Thyroid gland (tissue), 4 donors: ENCODE measurements around the gene TFR2. TPM values are rescaled to one million over a fixed set of nuclear protein-coding genes. Genes with fewer than 3 reads are reported as not detected.

Experiments
- DNase-seq, 2 donors: peaks; one replicate each; pipeline ENCODE4 v3.0.0-alpha.2; 2019
- H3K27ac ChIP-seq, 3 donors: fragments of 200-600 bp; sonication (generic); 1 replicate in 2 of 3; 2 replicates in 1 of 3; pipeline ENCODE4 v1.5.1; 2016 to 2019; ENCODE audit warnings: mild to moderate bottlenecking in 1 of 3, moderate library complexity in 1 of 3
- H3K27me3 ChIP-seq: fragments of 200-600 bp; sonication (generic); one replicate; pipeline ENCODE4 v1.5.1; 2019
- H3K36me3 ChIP-seq, 2 donors: fragments of 200-600 bp; sonication (generic); one replicate each; pipeline ENCODE4 v1.5.1; 2016 to 2019
- H3K4me1 ChIP-seq, 2 donors: fragments of 200-600 bp; sonication (generic); one replicate each; pipeline ENCODE4 v1.5.1; 2017 to 2019
- H3K4me3 ChIP-seq, 3 donors: fragments of 200-600 bp; sonication (generic); replicated peaks in 1 of 3; 1 replicate in 2 of 3; 2 replicates in 1 of 3; pipeline ENCODE4 v1.5.1; 2016; ENCODE audit warnings: mild to moderate bottlenecking in 1 of 3
- H3K9me3 ChIP-seq: fragments of 200-600 bp; sonication (generic); one replicate; pipeline ENCODE4 v1.5.1; 2017
- POLR2A ChIP-seq, 2 donors: fragments of 450-650 bp; IDR thresholded peaks; one replicate each; pipeline ENCODE4 v1.6.1; 2017; ENCODE audit warnings: antibody characterized with exemption in 2 of 2, mild to moderate bottlenecking in 2 of 2, moderate library complexity in 1 of 2
- WGBS, 2 donors: methylation state at CpG; one replicate each; pipeline ENCODE4 v1.1.5; 2017; 5-methylcytosine and 5-hydroxymethylcytosine counted together
- intact Hi-C: fragments of 100-400 bp; cut with DNase I; formaldehyde crosslinking; loops from one replicate; pipeline ENCODE4 v1.15.1; 2023
- total RNA-seq, 4 donors: library from RNA; depleted of rRNA; stranded (reverse); fragments of >200 nt; gene quantifications; one replicate each; pipeline ENCODE4 v1.2.3, GENCODE V29; 2016
- TF ChIP-seq, protein P1 (sequence below), 6 experiments: fragments of 200-600 bp in 3 of 6; fragments of 450-650 bp in 3 of 6; sonication (generic) in 3 of 6; IDR thresholded peaks; one replicate each; pipeline ENCODE4 v1.5.1; 2016 to 2019; ENCODE audit warnings: antibody characterized with exemption in 6 of 6, mild to moderate bottlenecking in 2 of 6, inconsistent platforms in 1 of 6, moderate library complexity in 1 of 6

TFR2 gene
- total RNA-seq, 4 donors from 2014 or later = 0.22 to 0.27 TPM; not detected in 2

DNA sequence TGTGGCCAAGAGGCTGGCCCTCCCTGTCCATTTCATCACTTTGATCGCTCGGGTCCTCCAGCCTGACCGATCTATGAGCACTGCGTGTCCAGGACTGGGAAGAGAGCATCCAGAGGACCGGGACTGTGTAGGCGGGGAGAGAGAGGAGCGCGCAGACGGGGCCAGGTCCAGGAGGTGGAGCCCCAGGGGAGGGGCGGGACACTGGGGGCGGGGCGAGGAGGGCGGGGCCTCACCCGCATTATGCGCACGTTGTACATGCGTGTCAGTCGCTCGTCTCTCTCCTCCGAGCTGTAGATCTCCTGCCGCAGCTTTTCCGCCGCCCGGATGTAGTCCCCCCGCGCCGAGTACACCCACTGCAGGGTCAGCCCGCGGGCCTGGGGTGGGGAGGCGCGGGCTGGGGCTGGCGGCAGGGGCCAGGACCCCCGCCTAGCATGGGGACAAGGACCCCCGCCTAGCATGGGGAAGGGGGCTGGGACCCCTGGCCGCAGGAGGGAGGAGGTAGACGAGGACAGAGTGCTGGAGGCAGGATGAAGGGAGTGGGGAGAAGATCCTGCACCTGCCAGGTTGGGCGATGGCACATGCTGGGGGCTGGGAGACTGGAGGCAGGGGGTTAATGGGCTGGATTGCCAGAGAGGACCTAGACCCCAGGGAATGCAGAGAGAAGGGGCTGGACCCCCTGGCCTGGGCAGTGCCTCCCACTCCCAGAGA lies 14.7 kb downstream of the TFR2 start:
- no peaks in the 10 kb centered on the region for H3K36me3 ChIP-seq
- intact Hi-C loops = no loop called here

DNA sequence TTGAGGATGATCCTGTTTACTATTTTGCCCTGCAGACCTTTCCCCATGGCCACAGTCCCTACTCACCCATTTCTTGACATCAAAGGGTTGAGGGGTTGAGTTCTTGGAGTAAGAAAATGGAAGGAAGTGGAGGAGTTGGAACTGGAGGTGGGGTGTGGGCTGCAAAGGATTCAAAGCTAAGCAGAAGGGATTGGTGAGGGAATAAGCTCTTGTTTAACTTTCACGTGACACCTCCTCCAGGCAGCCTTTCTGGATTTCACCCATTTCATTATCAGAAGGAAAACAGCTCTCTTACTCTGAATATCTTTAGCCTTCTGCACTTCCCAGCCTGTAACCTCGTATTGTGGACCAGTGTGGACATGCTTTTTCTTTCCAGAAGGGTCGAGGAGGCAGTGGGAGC lies 15.3 kb downstream of the TFR2 start:
- H3K27me3 ChIP-seq = no peaks in the 10 kb centered on the region
- no peak for TF ChIP-seq POLR2A (IDR thresholded peaks at IDR 0.05)
- TF ChIP-seq, protein P1, sequence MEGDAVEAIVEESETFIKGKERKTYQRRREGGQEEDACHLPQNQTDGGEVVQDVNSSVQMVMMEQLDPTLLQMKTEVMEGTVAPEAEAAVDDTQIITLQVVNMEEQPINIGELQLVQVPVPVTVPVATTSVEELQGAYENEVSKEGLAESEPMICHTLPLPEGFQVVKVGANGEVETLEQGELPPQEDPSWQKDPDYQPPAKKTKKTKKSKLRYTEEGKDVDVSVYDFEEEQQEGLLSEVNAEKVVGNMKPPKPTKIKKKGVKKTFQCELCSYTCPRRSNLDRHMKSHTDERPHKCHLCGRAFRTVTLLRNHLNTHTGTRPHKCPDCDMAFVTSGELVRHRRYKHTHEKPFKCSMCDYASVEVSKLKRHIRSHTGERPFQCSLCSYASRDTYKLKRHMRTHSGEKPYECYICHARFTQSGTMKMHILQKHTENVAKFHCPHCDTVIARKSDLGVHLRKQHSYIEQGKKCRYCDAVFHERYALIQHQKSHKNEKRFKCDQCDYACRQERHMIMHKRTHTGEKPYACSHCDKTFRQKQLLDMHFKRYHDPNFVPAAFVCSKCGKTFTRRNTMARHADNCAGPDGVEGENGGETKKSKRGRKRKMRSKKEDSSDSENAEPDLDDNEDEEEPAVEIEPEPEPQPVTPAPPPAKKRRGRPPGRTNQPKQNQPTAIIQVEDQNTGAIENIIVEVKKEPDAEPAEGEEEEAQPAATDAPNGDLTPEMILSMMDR (IDR thresholded peaks at IDR 0.05) = no peak
- DNase-seq = no peak
- no peak overlapping the region for H3K27ac ChIP-seq
- peaks cover 0 to 9% of the 10 kb centered on the region in 2 donors for H3K4me1 ChIP-seq
- no peaks in the 10 kb centered on the region for H3K9me3 ChIP-seq
- no peaks in the 10 kb centered on the region for H3K36me3 ChIP-seq
- H3K4me3 ChIP-seq = peak overlapping the region in 1 of 3 donors; percentile 10
- 17 to 18% methylated on average over 3 of the region's 3 CpGs for whole genome bisulfite sequencing, 2 donors
- intact Hi-C loops = no loop called here

More for the DNA sequence above, 14.7 kb downstream of the TFR2 start:
- DNase-seq = peak; percentile 62 to 63
- Histone ChIP-seq H3K27ac (no peak overlapping the region), H3K9me3 (no peaks in the 10 kb centered on the region), H3K27me3 (no peaks in the 10 kb centered on the region), H3K4me3 (peak overlapping the region in 1 of 3 donors; percentile 10), H3K4me1 (peaks cover 0 to 9% of the 10 kb centered on the region in 2 donors)
- TF ChIP-seq, protein P1 (IDR thresholded peaks at IDR 0.05) = no peak
- no peak for TF ChIP-seq POLR2A (IDR thresholded peaks at IDR 0.05)
- 4 to 6% methylated on average over 12 to 37 of the region's 37 CpGs for WGBS, 2 donors

DNA sequence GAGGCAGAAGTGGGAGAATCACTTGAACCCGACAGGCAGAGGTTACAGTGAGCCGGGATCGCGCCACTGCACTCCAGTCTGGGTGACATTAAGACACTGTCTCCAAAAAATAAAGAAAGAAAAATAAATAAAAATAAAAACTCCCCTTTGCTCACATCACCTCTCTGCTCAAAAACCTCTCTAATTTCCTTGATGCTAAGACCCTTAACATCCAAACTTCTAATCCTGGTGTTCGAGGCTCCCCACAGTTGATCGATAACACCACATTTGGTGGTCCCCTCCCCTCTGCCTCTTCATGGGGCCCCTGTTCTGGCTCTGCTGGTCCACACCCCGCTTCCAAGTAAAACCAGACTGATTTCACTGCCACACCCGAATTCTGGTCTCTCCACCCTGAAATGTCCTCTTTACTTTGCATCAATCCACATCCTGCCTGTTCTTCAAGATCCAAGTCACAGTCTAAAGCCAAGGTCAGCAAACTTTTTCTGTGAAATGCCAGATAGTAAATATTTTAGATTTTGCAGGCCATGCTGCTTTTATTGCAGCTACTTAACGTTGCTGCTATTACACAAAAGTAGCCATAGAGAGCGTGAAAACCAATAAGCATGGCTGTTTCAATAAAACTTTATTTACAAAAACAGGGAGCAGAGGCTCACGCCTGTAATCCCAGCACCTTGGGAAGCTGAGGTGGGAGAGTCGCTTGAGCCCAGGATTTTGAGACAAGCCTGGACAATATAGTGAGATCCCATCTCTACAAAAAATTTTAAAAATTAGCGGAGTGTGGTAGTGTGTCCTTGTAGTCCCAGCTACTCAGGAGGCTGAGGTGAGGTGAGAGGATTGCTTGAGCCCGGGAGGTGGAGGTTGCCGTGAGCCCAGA lies 17.2 kb downstream of the TFR2 start:
- no peak overlapping the region for H3K4me3 ChIP-seq
- TF ChIP-seq POLR2A (IDR thresholded peaks at IDR 0.05) = no peak
- TF ChIP-seq, protein P1 (IDR thresholded peaks at IDR 0.05) = no peak
- H3K36me3 ChIP-seq = no peaks in the 10 kb centered on the region
- WGBS, 2 donors = 87% methylated on average over 15 of the region's 15 CpGs
- intact Hi-C loops = no loop called here
- no peaks in the 10 kb centered on the region for H3K9me3 ChIP-seq
- H3K27me3 ChIP-seq = no peaks in the 10 kb centered on the region
- H3K4me1 ChIP-seq = peaks cover 0 to 9% of the 10 kb centered on the region in 2 donors
- H3K27ac ChIP-seq = no peak overlapping the region
- DNase-seq = no peak

DNA sequence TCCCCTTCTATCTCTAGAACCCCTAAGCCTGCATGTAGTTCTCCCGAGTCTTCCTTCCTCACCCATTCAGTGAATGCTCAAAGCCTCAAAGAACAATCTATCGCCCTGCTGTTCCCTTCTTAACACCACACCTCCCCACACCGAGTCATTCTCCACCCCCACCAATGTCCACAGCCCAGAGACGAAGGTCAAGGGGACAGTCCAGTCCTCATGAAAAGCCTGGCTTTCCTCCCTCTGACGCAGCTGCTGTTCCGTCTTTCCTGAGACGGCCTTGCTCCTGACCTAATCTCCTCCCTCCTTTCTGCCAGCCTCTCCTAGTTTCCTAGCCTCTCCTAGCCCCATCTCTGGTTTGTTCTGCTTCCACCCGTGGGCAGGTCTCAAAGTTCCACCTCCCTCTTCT lies 19.8 kb downstream of the TFR2 start:
- TF ChIP-seq, protein P1 (IDR thresholded peaks at IDR 0.05) = no peak
- TF ChIP-seq POLR2A (IDR thresholded peaks at IDR 0.05) = no peak
- intact Hi-C loops = no loop called here
- H3K4me3 ChIP-seq = no peak overlapping the region
- DNase-seq = no peak
- no peaks in the 10 kb centered on the region for H3K9me3 ChIP-seq
- 83 to 88% methylated on average over 8 of the region's 8 CpGs for WGBS, 2 donors
- H3K27ac ChIP-seq = no peak overlapping the region
- no peaks in the 10 kb centered on the region for H3K36me3 ChIP-seq
- H3K27me3 ChIP-seq = no peaks in the 10 kb centered on the region
- H3K4me1 ChIP-seq = peaks cover 0 to 4% of the 10 kb centered on the region in 2 donors

DNA sequence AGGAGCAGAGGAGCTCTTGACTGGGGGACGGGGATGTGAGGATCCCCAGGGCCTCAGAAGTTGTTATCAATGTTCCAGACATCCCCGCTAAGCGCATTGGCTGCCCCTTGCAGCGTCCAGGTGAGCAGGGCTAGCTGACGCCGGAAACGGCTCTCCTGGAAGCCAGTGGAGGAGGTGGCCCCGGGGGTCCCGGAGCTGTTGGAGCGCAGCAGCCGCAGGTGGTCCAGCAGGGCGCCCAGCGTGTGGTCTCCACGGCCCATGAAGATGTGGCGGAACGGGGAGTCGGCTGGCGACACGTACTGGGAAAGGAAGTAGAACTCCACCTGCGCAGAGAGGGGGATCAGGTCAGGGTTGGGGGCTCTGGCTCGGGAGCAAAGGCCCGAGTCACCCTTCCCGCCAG lies 20.5 kb downstream of the TFR2 start:
- no peak for TF ChIP-seq POLR2A (IDR thresholded peaks at IDR 0.05)
- TF ChIP-seq, protein P1 (IDR thresholded peaks at IDR 0.05) = no peak
- H3K27ac ChIP-seq = no peak overlapping the region
- WGBS, 2 donors = 89 to 91% methylated on average over 23 of the region's 23 CpGs
- H3K9me3 ChIP-seq = no peaks in the 10 kb centered on the region
- no peaks in the 10 kb centered on the region for H3K4me1 ChIP-seq
- no peaks in the 10 kb centered on the region for H3K36me3 ChIP-seq
- intact Hi-C loops = no loop called here
- DNase-seq = no peak
- no peak overlapping the region for H3K4me3 ChIP-seq
- H3K27me3 ChIP-seq = no peaks in the 10 kb centered on the region
